GM18909 (cell line): ENCODE measurements around the gene PTPRR.

ENCODE experiments used
- ATAC-seq: cut with Tn5 transposase; IDR thresholded peaks from one replicate; pipeline ENCODE4 v1.9.1; 2021; ENCODE audit warnings: mild to moderate bottlenecking; ENCODE audit not compliant: unreplicated experiment, poor library complexity

Gene PTPRR

GRCh38 chr12:70719071-70719470 lies 201.5 kb downstream of the PTPRR start:
- ATAC-seq = no peak

GRCh38 chr12:70711831-70712230 lies 208.7 kb downstream of the PTPRR start:
- ATAC-seq = no peak

GRCh38 chr12:70709022-70709421 lies 211.5 kb downstream of the PTPRR start:
- ATAC-seq = no peak

GRCh38 chr12:70706611-70707010 lies 213.9 kb downstream of the PTPRR start:
- no peak for ATAC-seq

GRCh38 chr12:70698345-70698744 lies 222.2 kb downstream of the PTPRR start:
- no peak for ATAC-seq

GRCh38 chr12:70695361-70696023 lies 225.0 kb downstream of the PTPRR start:
- no peak for ATAC-seq

GRCh38 chr12:70692681-70693288 lies 227.8 kb downstream of the PTPRR start:
- ATAC-seq = no peak

GRCh38 chr12:70691018-70691672 lies 229.4 kb downstream of the PTPRR start:
- ATAC-seq = no peak

GRCh38 chr12:70686907-70687306 lies 233.6 kb downstream of the PTPRR start:
- no peak for ATAC-seq

- ATAC-seq = no peak
Observed at GRCh38 chr12:70686299-70686698, 234.2 kb downstream of the PTPRR start.

GRCh38 chr12:70683976-70684375 lies 236.6 kb downstream of the PTPRR start:
- no peak for ATAC-seq

- no peak for ATAC-seq
Observed at GRCh38 chr12:70671698-70672097, 248.8 kb downstream of the PTPRR start.

GRCh38 chr12:70670948-70671347 lies 249.6 kb downstream of the PTPRR start:
- ATAC-seq = no peak

GRCh38 chr12:70667253-70667652 lies 253.3 kb downstream of the PTPRR start:
- ATAC-seq = no peak

- no peak for ATAC-seq
Observed at GRCh38 chr12:70666364-70666763, 254.2 kb downstream of the PTPRR start.

GRCh38 chr12:70664465-70664881 lies 256.1 kb downstream of the PTPRR start:
- no peak for ATAC-seq

- no peak for ATAC-seq
Observed at GRCh38 chr12:70663838-70664237, 256.7 kb downstream of the PTPRR start.

GRCh38 chr12:70661466-70662161 lies 258.9 kb downstream of the PTPRR start:
- ATAC-seq = no peak

- no peak for ATAC-seq
Observed at GRCh38 chr12:70660620-70661219, 259.8 kb downstream of the PTPRR start.

- ATAC-seq = no peak
Observed at GRCh38 chr12:70660002-70660604, 260.4 kb downstream of the PTPRR start.
